WTC11 (cell line): Measurements from ENCODE around the gene BCL2L1. TPM values are rescaled to one million over a fixed set of nuclear protein-coding genes. Genes with fewer than 3 reads are reported as not detected.
"Not testable (repeated sequence)": the region's sequence is repeated elsewhere in the genome, so short reads cannot be mapped to it uniquely, and the experiment has no call there.

Experiments
- ATAC-seq: fragments of 200-7000 bp; cut with Tn5 transposase; 2 replicates; pipeline ENCODE4 v1.10.0; 2021; ENCODE audit warnings: mild to moderate bottlenecking, moderate library complexity
- CTCF ChIA-PET: fragments of 300-600 bp; sonication (Branson Sonifier 250); formaldehyde crosslinking; loops from one replicate; lab custom pipeline; 2021; ENCODE audit warnings: antibody characterized with exemption; lab: Charles Lee
- POLR2A ChIA-PET: fragments of 350-600 bp; sonication (Branson Sonifier 250); formaldehyde crosslinking; loops from one replicate; lab custom pipeline; 2021; ENCODE audit warnings: antibody characterized with exemption; lab: Charles Lee
- DNase-seq: peaks from one replicate; pipeline ENCODE4 v3.0.0; 2021; ENCODE audit warnings: low spot score
- H3K27ac Mint-ChIP-seq: 2 replicates; pipeline ENCODE4 v1.8.0; 2021; ENCODE audit warnings: mixed read lengths
- H3K27me3 Mint-ChIP-seq: 2 replicates; pipeline ENCODE4 v1.8.0; 2021; ENCODE audit warnings: low read depth, mild to moderate bottlenecking, moderate library complexity, mixed read lengths
- H3K36me3 Mint-ChIP-seq: 2 replicates; pipeline ENCODE4 v1.8.0; 2021; ENCODE audit warnings: mixed read lengths
- H3K4me1 Mint-ChIP-seq: 2 replicates; pipeline ENCODE4 v1.8.0; 2022; ENCODE audit warnings: mixed read lengths
- H3K4me3 Mint-ChIP-seq: 2 replicates; pipeline ENCODE4 v1.8.0; 2021; ENCODE audit warnings: mild to moderate bottlenecking, moderate library complexity, mixed read lengths
- H3K9me3 Mint-ChIP-seq: 2 replicates; pipeline ENCODE4 v1.8.0; 2021; ENCODE audit warnings: mixed read lengths
- ELF4 ChIP-seq: sonication (generic); formaldehyde crosslinking; IDR thresholded peaks from 2 replicates; pipeline ENCODE4 v1.8.1; 2022; ENCODE audit warnings: low read depth, mild to moderate bottlenecking, moderate library complexity, missing genetic modification reagents
- ESRRA ChIP-seq: sonication (generic); formaldehyde crosslinking; IDR thresholded peaks from 2 replicates; pipeline ENCODE4 v1.8.1; 2022; ENCODE audit warnings: mild to moderate bottlenecking, missing genetic modification reagents, borderline replicate concordance
- FOXJ3 ChIP-seq: sonication (generic); formaldehyde crosslinking; IDR thresholded peaks from 2 replicates; pipeline ENCODE4 v1.9.0; 2021; ENCODE audit warnings: missing genetic modification reagents, mild to moderate bottlenecking, borderline replicate concordance
- GTF2I ChIP-seq: fragments of 250-450 bp; sonication (Bioruptor Pico); conservative IDR thresholded peaks from 2 replicates; pipeline ENCODE4 v1.4.0; 2021; ENCODE audit warnings: mild to moderate bottlenecking
- IRF2 ChIP-seq: sonication (generic); formaldehyde crosslinking; IDR thresholded peaks from 2 replicates; pipeline ENCODE4 v1.8.0; 2022; ENCODE audit warnings: low read depth, missing genetic modification reagents, borderline replicate concordance
- RORB ChIP-seq: fragments of 250-450 bp; sonication (Bioruptor Pico); IDR thresholded peaks from 2 replicates; pipeline ENCODE4 v1.9.0; 2021; ENCODE audit warnings: mild to moderate bottlenecking
- SMAD4 ChIP-seq: sonication (generic); formaldehyde crosslinking; IDR thresholded peaks from 2 replicates; pipeline ENCODE4 v1.8.0; 2022; ENCODE audit warnings: mild to moderate bottlenecking, missing genetic modification reagents
- SP1 ChIP-seq: sonication (generic); formaldehyde crosslinking; conservative IDR thresholded peaks from 2 replicates; pipeline ENCODE4 v1.8.1; 2022; ENCODE audit warnings: missing genetic modification reagents
- ZNF232 ChIP-seq: sonication (generic); formaldehyde crosslinking; IDR thresholded peaks from 2 replicates; pipeline ENCODE4 v1.8.0; 2022; ENCODE audit warnings: mild to moderate bottlenecking, missing genetic modification reagents
- total RNA-seq: library from RNA; stranded (reverse); gene quantifications from 3 replicates; pipeline ENCODE4 v1.2.3, GENCODE V29; 2021
- TF ChIP-seq, protein P1 (sequence below): sonication (generic); formaldehyde crosslinking; IDR thresholded peaks from 2 replicates; pipeline ENCODE4 v1.8.1; 2022; ENCODE audit warnings: low read depth, mild to moderate bottlenecking, moderate library complexity, missing genetic modification reagents, borderline replicate concordance
- TF ChIP-seq, protein P2 (sequence below): sonication (generic); formaldehyde crosslinking; IDR thresholded peaks from 2 replicates; pipeline ENCODE4 v1.8.0; 2022; ENCODE audit warnings: mild to moderate bottlenecking, missing genetic modification reagents
- TF ChIP-seq, protein P3 (sequence below): sonication (generic); formaldehyde crosslinking; IDR thresholded peaks from 2 replicates; pipeline ENCODE4 v1.8.0; 2022; ENCODE audit warnings: missing genetic modification reagents
- TF ChIP-seq, protein P4 (sequence below): sonication (generic); formaldehyde crosslinking; IDR thresholded peaks from 2 replicates; pipeline ENCODE4 v1.8.1; 2023; ENCODE audit warnings: mild to moderate bottlenecking, missing genetic modification reagents
- TF ChIP-seq, protein P5 (sequence below): sonication (generic); formaldehyde crosslinking; IDR thresholded peaks from 2 replicates; pipeline ENCODE4 v1.8.0; 2023; ENCODE audit warnings: missing genetic modification reagents
- TF ChIP-seq, protein P6 (sequence below): sonication (generic); formaldehyde crosslinking; conservative IDR thresholded peaks from 2 replicates; pipeline ENCODE4 v1.8.1; 2023; ENCODE audit warnings: mild to moderate bottlenecking, low read depth, missing genetic modification reagents, moderate library complexity
- TF ChIP-seq, protein P7 (sequence below): sonication (generic); formaldehyde crosslinking; IDR thresholded peaks from 2 replicates; pipeline ENCODE4 v1.8.0; 2022; ENCODE audit warnings: mild to moderate bottlenecking, missing genetic modification reagents

The BCL2L1 gene
- total RNA-seq, 1 experiment from 2014 or later = 62.0 TPM

DNA sequence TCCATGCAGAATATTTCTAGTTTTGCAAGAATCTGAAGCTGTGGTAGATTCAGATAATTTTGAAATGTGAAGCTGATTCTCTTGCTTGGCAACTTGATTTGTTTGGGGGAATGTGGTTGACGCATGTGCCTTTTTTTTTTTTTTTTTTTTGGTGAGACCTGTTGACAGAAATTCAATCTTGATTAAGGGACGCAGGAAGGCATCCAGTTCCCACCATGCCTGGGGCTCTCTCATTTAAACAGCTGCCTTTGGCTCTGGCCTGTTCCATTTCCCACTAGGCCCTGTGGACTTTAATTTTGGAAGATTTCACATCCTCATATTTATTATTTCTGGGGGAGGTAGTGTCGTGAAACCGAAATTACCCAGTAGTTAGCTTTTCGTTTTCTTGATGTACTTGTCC is 25.0 kb upstream of the BCL2L1 start:
- H3K27ac Mint-ChIP-seq = peak overlapping the region; percentile 34; the same call in 1 of the 2 replicates
- POLR2A ChIA-PET = no interaction called here

DNA sequence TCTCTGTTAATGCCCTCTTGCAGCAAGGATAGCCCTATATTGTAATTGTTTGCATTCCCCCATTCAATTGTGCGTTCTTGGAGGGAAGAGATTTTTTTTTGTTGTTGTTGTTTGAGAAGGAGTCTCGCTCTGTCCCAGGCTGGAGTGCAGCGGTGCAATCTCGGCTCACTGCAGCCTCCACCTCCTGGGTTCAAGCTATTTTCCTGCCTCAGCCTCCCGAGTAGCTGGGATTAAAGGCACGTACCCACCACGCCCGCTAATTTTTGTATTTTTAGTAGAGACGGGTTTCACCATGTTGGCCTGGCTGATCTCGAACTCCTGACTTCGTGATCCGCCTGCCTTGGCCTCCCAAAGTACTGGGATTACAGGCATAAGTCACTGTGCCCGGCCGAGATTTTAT is 24.4 kb upstream of the BCL2L1 start:
- Mint-ChIP-seq H3K36me3 (peaks cover 31% of the 10 kb centered on the region), H3K27ac (peak overlapping the region; percentile 34; the same call in 1 of the 2 replicates)
- DNase-seq, ATAC-seq, H3K4me1 Mint-ChIP-seq, POLR2A ChIA-PET, H3K27me3 Mint-ChIP-seq, H3K9me3 Mint-ChIP-seq, H3K4me3 Mint-ChIP-seq: not testable (repeated sequence)
- CTCF ChIA-PET = interaction anchor here (1.0 to 2.6 kb wide), 5 partner anchors 20 to 113 kb away, joined by 3 to 15 read pairs (median 5); no protein-coding TSS in a partner anchor

More for the DNA sequence above, 25.0 kb upstream of the BCL2L1 start:
- H3K36me3 Mint-ChIP-seq = peaks cover 31% of the 10 kb centered on the region
- DNase-seq = no peak
- TF ChIP-seq SP1 (CRISPR knock-in tag) (no peak), ELF4 (no peak), FOXJ3 (CRISPR knock-in tag) (no peak)
- TF ChIP-seq, all 79 proteins: peak for 0
- no peak for ATAC-seq
- H3K4me3 Mint-ChIP-seq = no peak overlapping the region
- H3K27me3 Mint-ChIP-seq = no peaks in the 10 kb centered on the region
- peaks cover 5% of the 10 kb centered on the region for H3K4me1 Mint-ChIP-seq
- no peaks in the 10 kb centered on the region for H3K9me3 Mint-ChIP-seq
- CTCF ChIA-PET = interaction anchor here (1.0 to 2.6 kb wide), 4 partner anchors 24 to 114 kb away, joined by 3 to 15 read pairs (median 8); no protein-coding TSS in a partner anchor

DNA sequence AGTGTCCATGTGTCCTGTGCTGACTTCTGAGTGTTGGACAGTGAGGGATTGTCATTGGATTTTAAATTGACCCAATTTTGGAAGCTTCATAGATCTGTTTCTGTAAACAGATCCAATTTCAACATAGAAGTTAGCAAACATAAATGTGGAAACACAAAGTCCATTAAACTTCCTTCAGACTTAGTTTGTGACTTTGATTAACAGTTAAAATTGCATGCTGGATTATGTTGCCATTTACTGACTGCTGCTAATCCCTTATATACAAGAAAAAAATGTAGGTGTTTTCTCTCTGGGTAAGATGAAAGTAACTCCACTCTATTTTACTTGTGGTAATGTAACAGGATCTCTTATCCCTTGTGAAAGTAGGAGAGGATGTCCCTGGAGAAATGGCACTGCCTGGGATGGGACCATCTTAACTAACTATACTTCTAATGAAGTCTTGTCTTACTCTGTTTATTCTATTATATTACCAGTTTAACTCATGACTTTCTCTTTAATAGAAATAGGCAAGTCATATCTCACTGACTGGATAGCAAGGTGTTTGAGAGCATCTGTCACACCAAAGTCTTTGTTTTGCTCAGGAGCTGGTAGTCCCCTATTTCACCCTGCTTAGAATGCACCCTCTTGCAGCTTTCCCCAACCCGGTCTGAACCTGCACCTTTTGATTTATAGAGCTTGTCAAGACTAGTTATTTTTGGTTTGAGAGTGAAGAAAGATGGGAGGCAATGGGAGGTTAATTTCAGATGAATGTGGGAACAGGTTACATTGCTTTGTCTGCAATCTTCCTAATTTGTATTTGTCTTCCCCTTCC is 23.6 kb upstream of the BCL2L1 start:
- CTCF ChIA-PET = interaction anchor here (0.8 to 2.6 kb wide), 5 partner anchors 19 to 232 kb away, joined by 3 to 15 read pairs (median 5); partner anchors contain the start of gene HM13
- POLR2A ChIA-PET = no interaction called here
- peaks cover 34% of the 10 kb centered on the region for H3K36me3 Mint-ChIP-seq
- no peak for ATAC-seq
- no peak overlapping the region for H3K4me3 Mint-ChIP-seq
- no peaks in the 10 kb centered on the region for H3K9me3 Mint-ChIP-seq
- DNase-seq = no peak
- no peaks in the 10 kb centered on the region for H3K27me3 Mint-ChIP-seq
- peaks cover 5% of the 10 kb centered on the region for H3K4me1 Mint-ChIP-seq
- no peak overlapping the region for H3K27ac Mint-ChIP-seq
- TF ChIP-seq SMAD4 (CRISPR knock-in tag) (no peak), RORB (CRISPR knock-in tag) (no peak), ESRRA (CRISPR knock-in tag) (no peak), IRF2 (CRISPR knock-in tag) (no peak), GTF2I (CRISPR knock-in tag) (no peak), ZNF232 (no peak)
- TF ChIP-seq, protein P1, sequence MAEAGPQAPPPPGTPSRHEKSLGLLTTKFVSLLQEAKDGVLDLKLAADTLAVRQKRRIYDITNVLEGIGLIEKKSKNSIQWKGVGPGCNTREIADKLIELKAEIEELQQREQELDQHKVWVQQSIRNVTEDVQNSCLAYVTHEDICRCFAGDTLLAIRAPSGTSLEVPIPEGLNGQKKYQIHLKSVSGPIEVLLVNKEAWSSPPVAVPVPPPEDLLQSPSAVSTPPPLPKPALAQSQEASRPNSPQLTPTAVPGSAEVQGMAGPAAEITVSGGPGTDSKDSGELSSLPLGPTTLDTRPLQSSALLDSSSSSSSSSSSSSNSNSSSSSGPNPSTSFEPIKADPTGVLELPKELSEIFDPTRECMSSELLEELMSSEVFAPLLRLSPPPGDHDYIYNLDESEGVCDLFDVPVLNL (CRISPR knock-in tag) = no peak
- TF ChIP-seq, protein P2, sequence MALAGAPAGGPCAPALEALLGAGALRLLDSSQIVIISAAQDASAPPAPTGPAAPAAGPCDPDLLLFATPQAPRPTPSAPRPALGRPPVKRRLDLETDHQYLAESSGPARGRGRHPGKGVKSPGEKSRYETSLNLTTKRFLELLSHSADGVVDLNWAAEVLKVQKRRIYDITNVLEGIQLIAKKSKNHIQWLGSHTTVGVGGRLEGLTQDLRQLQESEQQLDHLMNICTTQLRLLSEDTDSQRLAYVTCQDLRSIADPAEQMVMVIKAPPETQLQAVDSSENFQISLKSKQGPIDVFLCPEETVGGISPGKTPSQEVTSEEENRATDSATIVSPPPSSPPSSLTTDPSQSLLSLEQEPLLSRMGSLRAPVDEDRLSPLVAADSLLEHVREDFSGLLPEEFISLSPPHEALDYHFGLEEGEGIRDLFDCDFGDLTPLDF (CRISPR knock-in tag) = no peak
- TF ChIP-seq, protein P3, sequence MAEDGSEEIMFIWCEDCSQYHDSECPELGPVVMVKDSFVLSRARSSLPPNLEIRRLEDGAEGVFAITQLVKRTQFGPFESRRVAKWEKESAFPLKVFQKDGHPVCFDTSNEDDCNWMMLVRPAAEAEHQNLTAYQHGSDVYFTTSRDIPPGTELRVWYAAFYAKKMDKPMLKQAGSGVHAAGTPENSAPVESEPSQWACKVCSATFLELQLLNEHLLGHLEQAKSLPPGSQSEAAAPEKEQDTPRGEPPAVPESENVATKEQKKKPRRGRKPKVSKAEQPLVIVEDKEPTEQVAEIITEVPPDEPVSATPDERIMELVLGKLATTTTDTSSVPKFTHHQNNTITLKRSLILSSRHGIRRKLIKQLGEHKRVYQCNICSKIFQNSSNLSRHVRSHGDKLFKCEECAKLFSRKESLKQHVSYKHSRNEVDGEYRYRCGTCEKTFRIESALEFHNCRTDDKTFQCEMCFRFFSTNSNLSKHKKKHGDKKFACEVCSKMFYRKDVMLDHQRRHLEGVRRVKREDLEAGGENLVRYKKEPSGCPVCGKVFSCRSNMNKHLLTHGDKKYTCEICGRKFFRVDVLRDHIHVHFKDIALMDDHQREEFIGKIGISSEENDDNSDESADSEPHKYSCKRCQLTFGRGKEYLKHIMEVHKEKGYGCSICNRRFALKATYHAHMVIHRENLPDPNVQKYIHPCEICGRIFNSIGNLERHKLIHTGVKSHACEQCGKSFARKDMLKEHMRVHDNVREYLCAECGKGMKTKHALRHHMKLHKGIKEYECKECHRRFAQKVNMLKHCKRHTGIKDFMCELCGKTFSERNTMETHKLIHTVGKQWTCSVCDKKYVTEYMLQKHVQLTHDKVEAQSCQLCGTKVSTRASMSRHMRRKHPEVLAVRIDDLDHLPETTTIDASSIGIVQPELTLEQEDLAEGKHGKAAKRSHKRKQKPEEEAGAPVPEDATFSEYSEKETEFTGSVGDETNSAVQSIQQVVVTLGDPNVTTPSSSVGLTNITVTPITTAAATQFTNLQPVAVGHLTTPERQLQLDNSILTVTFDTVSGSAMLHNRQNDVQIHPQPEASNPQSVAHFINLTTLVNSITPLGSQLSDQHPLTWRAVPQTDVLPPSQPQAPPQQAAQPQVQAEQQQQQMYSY = no peak
- TF ChIP-seq, protein P4, sequence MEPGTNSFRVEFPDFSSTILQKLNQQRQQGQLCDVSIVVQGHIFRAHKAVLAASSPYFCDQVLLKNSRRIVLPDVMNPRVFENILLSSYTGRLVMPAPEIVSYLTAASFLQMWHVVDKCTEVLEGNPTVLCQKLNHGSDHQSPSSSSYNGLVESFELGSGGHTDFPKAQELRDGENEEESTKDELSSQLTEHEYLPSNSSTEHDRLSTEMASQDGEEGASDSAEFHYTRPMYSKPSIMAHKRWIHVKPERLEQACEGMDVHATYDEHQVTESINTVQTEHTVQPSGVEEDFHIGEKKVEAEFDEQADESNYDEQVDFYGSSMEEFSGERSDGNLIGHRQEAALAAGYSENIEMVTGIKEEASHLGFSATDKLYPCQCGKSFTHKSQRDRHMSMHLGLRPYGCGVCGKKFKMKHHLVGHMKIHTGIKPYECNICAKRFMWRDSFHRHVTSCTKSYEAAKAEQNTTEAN = no peak
- TF ChIP-seq, protein P5, sequence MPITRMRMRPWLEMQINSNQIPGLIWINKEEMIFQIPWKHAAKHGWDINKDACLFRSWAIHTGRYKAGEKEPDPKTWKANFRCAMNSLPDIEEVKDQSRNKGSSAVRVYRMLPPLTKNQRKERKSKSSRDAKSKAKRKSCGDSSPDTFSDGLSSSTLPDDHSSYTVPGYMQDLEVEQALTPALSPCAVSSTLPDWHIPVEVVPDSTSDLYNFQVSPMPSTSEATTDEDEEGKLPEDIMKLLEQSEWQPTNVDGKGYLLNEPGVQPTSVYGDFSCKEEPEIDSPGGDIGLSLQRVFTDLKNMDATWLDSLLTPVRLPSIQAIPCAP (CRISPR knock-in tag) = no peak
- TF ChIP-seq, protein P6, sequence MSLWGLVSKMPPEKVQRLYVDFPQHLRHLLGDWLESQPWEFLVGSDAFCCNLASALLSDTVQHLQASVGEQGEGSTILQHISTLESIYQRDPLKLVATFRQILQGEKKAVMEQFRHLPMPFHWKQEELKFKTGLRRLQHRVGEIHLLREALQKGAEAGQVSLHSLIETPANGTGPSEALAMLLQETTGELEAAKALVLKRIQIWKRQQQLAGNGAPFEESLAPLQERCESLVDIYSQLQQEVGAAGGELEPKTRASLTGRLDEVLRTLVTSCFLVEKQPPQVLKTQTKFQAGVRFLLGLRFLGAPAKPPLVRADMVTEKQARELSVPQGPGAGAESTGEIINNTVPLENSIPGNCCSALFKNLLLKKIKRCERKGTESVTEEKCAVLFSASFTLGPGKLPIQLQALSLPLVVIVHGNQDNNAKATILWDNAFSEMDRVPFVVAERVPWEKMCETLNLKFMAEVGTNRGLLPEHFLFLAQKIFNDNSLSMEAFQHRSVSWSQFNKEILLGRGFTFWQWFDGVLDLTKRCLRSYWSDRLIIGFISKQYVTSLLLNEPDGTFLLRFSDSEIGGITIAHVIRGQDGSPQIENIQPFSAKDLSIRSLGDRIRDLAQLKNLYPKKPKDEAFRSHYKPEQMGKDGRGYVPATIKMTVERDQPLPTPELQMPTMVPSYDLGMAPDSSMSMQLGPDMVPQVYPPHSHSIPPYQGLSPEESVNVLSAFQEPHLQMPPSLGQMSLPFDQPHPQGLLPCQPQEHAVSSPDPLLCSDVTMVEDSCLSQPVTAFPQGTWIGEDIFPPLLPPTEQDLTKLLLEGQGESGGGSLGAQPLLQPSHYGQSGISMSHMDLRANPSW (CRISPR knock-in tag) = no peak
- TF ChIP-seq, protein P7, sequence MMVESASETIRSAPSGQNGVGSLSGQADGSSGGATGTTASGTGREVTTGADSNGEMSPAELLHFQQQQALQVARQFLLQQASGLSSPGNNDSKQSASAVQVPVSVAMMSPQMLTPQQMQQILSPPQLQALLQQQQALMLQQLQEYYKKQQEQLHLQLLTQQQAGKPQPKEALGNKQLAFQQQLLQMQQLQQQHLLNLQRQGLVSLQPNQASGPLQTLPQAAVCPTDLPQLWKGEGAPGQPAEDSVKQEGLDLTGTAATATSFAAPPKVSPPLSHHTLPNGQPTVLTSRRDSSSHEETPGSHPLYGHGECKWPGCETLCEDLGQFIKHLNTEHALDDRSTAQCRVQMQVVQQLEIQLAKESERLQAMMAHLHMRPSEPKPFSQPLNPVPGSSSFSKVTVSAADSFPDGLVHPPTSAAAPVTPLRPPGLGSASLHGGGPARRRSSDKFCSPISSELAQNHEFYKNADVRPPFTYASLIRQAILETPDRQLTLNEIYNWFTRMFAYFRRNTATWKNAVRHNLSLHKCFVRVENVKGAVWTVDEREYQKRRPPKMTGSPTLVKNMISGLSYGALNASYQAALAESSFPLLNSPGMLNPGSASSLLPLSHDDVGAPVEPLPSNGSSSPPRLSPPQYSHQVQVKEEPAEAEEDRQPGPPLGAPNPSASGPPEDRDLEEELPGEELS = no peak
